Breast epithelium (tissue), 3 donors: ENCODE results near the gene PIK3IP1.

Source experiments
- CTCF ChIP-seq, 3 donors: fragments of 450-650 bp; IDR thresholded peaks; one replicate each; pipeline ENCODE4 v1.5.1; 2016 to 2017; ENCODE audit warnings: antibody characterized with exemption in 3 of 3, mild to moderate bottlenecking in 3 of 3, moderate library complexity in 3 of 3
- POLR2A ChIP-seq: fragments of 450-650 bp; IDR thresholded peaks from one replicate; pipeline ENCODE4 v1.6.1; 2016; ENCODE audit warnings: antibody characterized with exemption, mild to moderate bottlenecking, moderate library complexity
- POLR2AphosphoS5 ChIP-seq, 3 donors: sonication (generic); formaldehyde crosslinking; IDR thresholded peaks; one replicate each; pipeline ENCODE4 v1.6.1; 2017; ENCODE audit warnings: antibody characterized with exemption in 3 of 3

GRCh38 chr22:31259798-31260473 is 32.4 kb downstream of the PIK3IP1 start:
- no peak for TF ChIP-seq CTCF (IDR thresholded peaks at IDR 0.05)
- TF ChIP-seq POLR2A: no peak
- no peak for TF ChIP-seq POLR2AphosphoS5 (IDR thresholded peaks at IDR 0.05)
